ENCODE measurements around the gene FAM83F.

Gene FAM83F

GRCh38 chr22:40046126-40046525 lies 51.4 kb downstream of the FAM83F start:
- Histone ChIP-seq H3K9me3 (ENCODE audit: insufficient read depth, low read length) (no peaks in the 10 kb centered on the region), H3K4me3 (ENCODE audit: insufficient read length, low read depth) (no peak overlapping the region), H3K27me3 (ENCODE audit: insufficient read depth, insufficient read length) (peaks cover 18% of the 10 kb centered on the region), H3K36me3 (ENCODE audit: insufficient read depth, insufficient read length, low read length) (no peaks in the 10 kb centered on the region), H3K9ac (ENCODE audit: insufficient read length, low read depth) (no peak overlapping the region), H3K4me1 (ENCODE audit: insufficient read depth, insufficient read length) (peaks cover 2% of the 10 kb centered on the region)
- TF ChIP-seq YY1 (IDR thresholded peaks at IDR 0.05; ENCODE audit: insufficient read depth, insufficient read length) (no peak), SUZ12 (IDR thresholded peaks at IDR 0.05; ENCODE audit: extremely low read depth, insufficient read depth, insufficient read length) (no peak), ZNF274 (IDR thresholded peaks at IDR 0.05; ENCODE audit: low read depth, low read length) (no peak)
- no peak for DNase-seq (ENCODE audit: low read depth, low spot score)

GRCh38 chr22:40050258-40050657 lies 55.5 kb downstream of the FAM83F start:
- TF ChIP-seq ZNF274 (IDR thresholded peaks at IDR 0.05; ENCODE audit: low read depth, low read length): no peak
- no peak for TF ChIP-seq SUZ12 (IDR thresholded peaks at IDR 0.05; ENCODE audit: extremely low read depth, insufficient read depth, insufficient read length)
- TF ChIP-seq YY1 (IDR thresholded peaks at IDR 0.05; ENCODE audit: insufficient read depth, insufficient read length): no peak
- H3K9me3 ChIP-seq (ENCODE audit: insufficient read depth, low read length): no peaks in the 10 kb centered on the region
- H3K36me3 ChIP-seq (ENCODE audit: insufficient read depth, insufficient read length, low read length): no peaks in the 10 kb centered on the region
- H3K4me1 ChIP-seq (ENCODE audit: insufficient read depth, insufficient read length): peaks cover 4% of the 10 kb centered on the region
- no peak overlapping the region for H3K4me3 ChIP-seq (ENCODE audit: insufficient read length, low read depth)
- peaks cover 18% of the 10 kb centered on the region for H3K27me3 ChIP-seq (ENCODE audit: insufficient read depth, insufficient read length)
- no peak overlapping the region for H3K9ac ChIP-seq (ENCODE audit: insufficient read length, low read depth)
- no peak for DNase-seq (ENCODE audit: low read depth, low spot score)

GRCh38 chr22:40051322-40051721 lies 56.6 kb downstream of the FAM83F start:
- no peak for DNase-seq (ENCODE audit: low read depth, low spot score)
- TF ChIP-seq YY1 (IDR thresholded peaks at IDR 0.05; ENCODE audit: insufficient read depth, insufficient read length): no peak
- TF ChIP-seq ZNF274 (IDR thresholded peaks at IDR 0.05; ENCODE audit: low read depth, low read length): no peak
- TF ChIP-seq SUZ12 (IDR thresholded peaks at IDR 0.05; ENCODE audit: extremely low read depth, insufficient read depth, insufficient read length): no peak
- H3K4me3 ChIP-seq (ENCODE audit: insufficient read length, low read depth): no peak overlapping the region
- H3K9me3 ChIP-seq (ENCODE audit: insufficient read depth, low read length): no peaks in the 10 kb centered on the region
- peaks cover 7% of the 10 kb centered on the region for H3K27me3 ChIP-seq (ENCODE audit: insufficient read depth, insufficient read length)
- H3K9ac ChIP-seq (ENCODE audit: insufficient read length, low read depth): no peak overlapping the region
- no peaks in the 10 kb centered on the region for H3K36me3 ChIP-seq (ENCODE audit: insufficient read depth, insufficient read length, low read length)
- peaks cover 4% of the 10 kb centered on the region for H3K4me1 ChIP-seq (ENCODE audit: insufficient read depth, insufficient read length)

- Histone ChIP-seq H3K27me3 (ENCODE audit: insufficient read depth, insufficient read length) (no peaks in the 10 kb centered on the region), H3K4me3 (ENCODE audit: insufficient read length, low read depth) (no peak overlapping the region), H3K4me1 (ENCODE audit: insufficient read depth, insufficient read length) (peaks cover 4% of the 10 kb centered on the region), H3K36me3 (ENCODE audit: insufficient read depth, insufficient read length, low read length) (no peaks in the 10 kb centered on the region), H3K9me3 (ENCODE audit: insufficient read depth, low read length) (no peaks in the 10 kb centered on the region), H3K9ac (ENCODE audit: insufficient read length, low read depth) (no peak overlapping the region)
- TF ChIP-seq YY1 (IDR thresholded peaks at IDR 0.05; ENCODE audit: insufficient read depth, insufficient read length) (no peak), SUZ12 (IDR thresholded peaks at IDR 0.05; ENCODE audit: extremely low read depth, insufficient read depth, insufficient read length) (no peak), ZNF274 (IDR thresholded peaks at IDR 0.05; ENCODE audit: low read depth, low read length) (no peak)
- no peak for DNase-seq (ENCODE audit: low read depth, low spot score)
Measured at GRCh38 chr22:40053460-40053859, 58.7 kb downstream of the FAM83F start.

- H3K9ac ChIP-seq (ENCODE audit: insufficient read length, low read depth): no peak overlapping the region
- H3K9me3 ChIP-seq (ENCODE audit: insufficient read depth, low read length): no peaks in the 10 kb centered on the region
- no peak for TF ChIP-seq ZNF274 (IDR thresholded peaks at IDR 0.05; ENCODE audit: low read depth, low read length)
- no peak for TF ChIP-seq SUZ12 (IDR thresholded peaks at IDR 0.05; ENCODE audit: extremely low read depth, insufficient read depth, insufficient read length)
- TF ChIP-seq YY1 (IDR thresholded peaks at IDR 0.05; ENCODE audit: insufficient read depth, insufficient read length): no peak
- peaks cover 4% of the 10 kb centered on the region for H3K4me1 ChIP-seq (ENCODE audit: insufficient read depth, insufficient read length)
- H3K27me3 ChIP-seq (ENCODE audit: insufficient read depth, insufficient read length): no peaks in the 10 kb centered on the region
- no peak overlapping the region for H3K4me3 ChIP-seq (ENCODE audit: insufficient read length, low read depth)
- no peaks in the 10 kb centered on the region for H3K36me3 ChIP-seq (ENCODE audit: insufficient read depth, insufficient read length, low read length)
- no peak for DNase-seq (ENCODE audit: low read depth, low spot score)
Measured at GRCh38 chr22:40054486-40054885, 59.7 kb downstream of the FAM83F start.

- peaks cover 3% of the 10 kb centered on the region for H3K4me1 ChIP-seq (ENCODE audit: insufficient read depth, insufficient read length)
- no peak overlapping the region for H3K9ac ChIP-seq (ENCODE audit: insufficient read length, low read depth)
- H3K27me3 ChIP-seq (ENCODE audit: insufficient read depth, insufficient read length): no peaks in the 10 kb centered on the region
- no peaks in the 10 kb centered on the region for H3K9me3 ChIP-seq (ENCODE audit: insufficient read depth, low read length)
- H3K4me3 ChIP-seq (ENCODE audit: insufficient read length, low read depth): no peak overlapping the region
- no peaks in the 10 kb centered on the region for H3K36me3 ChIP-seq (ENCODE audit: insufficient read depth, insufficient read length, low read length)
- no peak for TF ChIP-seq ZNF274 (IDR thresholded peaks at IDR 0.05; ENCODE audit: low read depth, low read length)
- TF ChIP-seq SUZ12 (IDR thresholded peaks at IDR 0.05; ENCODE audit: extremely low read depth, insufficient read depth, insufficient read length): no peak
- TF ChIP-seq YY1 (IDR thresholded peaks at IDR 0.05; ENCODE audit: insufficient read depth, insufficient read length): no peak
- no peak for DNase-seq (ENCODE audit: low read depth, low spot score)
Measured at GRCh38 chr22:40055143-40055883, 60.6 kb downstream of the FAM83F start.

GRCh38 chr22:40056154-40056553 lies 61.4 kb downstream of the FAM83F start:
- no peak for DNase-seq (ENCODE audit: low read depth, low spot score)
- Histone ChIP-seq H3K4me1 (ENCODE audit: insufficient read depth, insufficient read length) (peaks cover 2% of the 10 kb centered on the region), H3K27me3 (ENCODE audit: insufficient read depth, insufficient read length) (no peaks in the 10 kb centered on the region), H3K9me3 (ENCODE audit: insufficient read depth, low read length) (no peaks in the 10 kb centered on the region), H3K4me3 (ENCODE audit: insufficient read length, low read depth) (no peak overlapping the region), H3K36me3 (ENCODE audit: insufficient read depth, insufficient read length, low read length) (no peaks in the 10 kb centered on the region), H3K9ac (ENCODE audit: insufficient read length, low read depth) (no peak overlapping the region)
- TF ChIP-seq SUZ12 (IDR thresholded peaks at IDR 0.05; ENCODE audit: extremely low read depth, insufficient read depth, insufficient read length) (no peak), YY1 (IDR thresholded peaks at IDR 0.05; ENCODE audit: insufficient read depth, insufficient read length) (no peak), ZNF274 (IDR thresholded peaks at IDR 0.05; ENCODE audit: low read depth, low read length) (no peak)
